Activated B cell treated with CpG ODN at 0.5 μM for 24 hours (primary cell): ENCODE data around the gene ATE1. TPM values are rescaled to one million over a fixed set of nuclear protein-coding genes. Genes with fewer than 3 reads are reported as not detected.

ENCODE experiments used
- ATAC-seq: fragments of 200-7000 bp; cut with Tn5 transposase; one replicate; pipeline ENCODE4 v1.10.0; 2021; ENCODE audit warnings: low read depth, mild to moderate bottlenecking, moderate library complexity
- CTCF ChIA-PET: fragments of 350-600 bp; sonication (Branson Sonifier 250); formaldehyde crosslinking; loops from one replicate; lab custom pipeline; 2021; ENCODE audit warnings: antibody characterized with exemption; lab: Charles Lee
- POLR2A ChIA-PET: fragments of 350-600 bp; sonication (Branson Sonifier 250); formaldehyde crosslinking; loops from one replicate; lab custom pipeline; 2021; ENCODE audit warnings: antibody characterized with exemption; lab: Charles Lee
- DNase-seq: peaks from one replicate; pipeline ENCODE4 v3.0.0; 2022
- H3K27ac Mint-ChIP-seq: one replicate; pipeline ENCODE4 v1.8.0; 2020; ENCODE audit warnings: mixed read lengths
- H3K27me3 Mint-ChIP-seq: one replicate; pipeline ENCODE4 v1.8.0; 2021; ENCODE audit warnings: mixed read lengths
- H3K36me3 Mint-ChIP-seq: one replicate; pipeline ENCODE4 v1.8.0; 2021; ENCODE audit warnings: low read depth, mixed read lengths
- H3K4me1 Mint-ChIP-seq: one replicate; pipeline ENCODE4 v1.8.0; 2021; ENCODE audit warnings: mixed read lengths
- H3K4me3 Mint-ChIP-seq: one replicate; pipeline ENCODE4 v1.8.0; 2020; ENCODE audit warnings: mild to moderate bottlenecking, mixed read lengths
- H3K9me3 Mint-ChIP-seq: one replicate; pipeline ENCODE4 v1.8.0; 2020; ENCODE audit warnings: mixed read lengths
- CTCF ChIP-seq: fragments of 200-600 bp; IDR thresholded peaks from one replicate; pipeline ENCODE4 v1.8.0; 2022; ENCODE audit warnings: antibody characterized with exemption, mild to moderate bottlenecking
- intact Hi-C: fragments of 100-400 bp; cut with micrococcal nuclease; formaldehyde crosslinking; loops from one replicate; pipeline ENCODE4 v1.15.1; 2024
- total RNA-seq: library from RNA; stranded (reverse); gene quantifications from 2 replicates; pipeline ENCODE4 v1.2.3, GENCODE V29; 2022

The ATE1 gene
- total RNA-seq, 1 donor from 2014 or later: 31.0 TPM

DNA sequence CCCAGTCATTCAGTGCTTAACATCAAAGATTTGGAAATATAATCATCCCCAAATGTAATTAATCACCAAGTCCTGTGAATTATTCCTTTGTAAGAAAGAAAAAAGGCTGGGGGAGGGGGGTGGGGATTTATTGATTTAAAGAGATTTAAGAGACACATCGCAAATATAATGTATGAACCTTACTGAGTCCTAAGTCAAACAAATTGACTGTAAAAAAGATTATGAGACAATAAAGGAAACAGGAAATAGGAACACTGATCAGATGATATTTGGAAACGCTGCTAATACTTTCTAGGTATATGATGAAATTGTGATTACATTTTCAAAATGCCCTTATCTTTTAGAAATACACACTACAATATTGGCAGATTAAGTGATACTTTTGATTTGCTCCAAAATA is 92.5 kb downstream of the ATE1 start:
- Mint-ChIP-seq H3K9me3 (no peaks in the 10 kb centered on the region), H3K4me1 (peaks cover 9% of the 10 kb centered on the region), H3K36me3 (peaks cover 59% of the 10 kb centered on the region), H3K27ac (no peak overlapping the region), H3K27me3 (no peaks in the 10 kb centered on the region), H3K4me3 (no peak overlapping the region)
- TF ChIP-seq CTCF: no peak
- no peak for ATAC-seq
- no peak for DNase-seq
- ChIA-PET CTCF (no interaction called here), POLR2A (no interaction called here)
- intact Hi-C loops: no loop called here

DNA sequence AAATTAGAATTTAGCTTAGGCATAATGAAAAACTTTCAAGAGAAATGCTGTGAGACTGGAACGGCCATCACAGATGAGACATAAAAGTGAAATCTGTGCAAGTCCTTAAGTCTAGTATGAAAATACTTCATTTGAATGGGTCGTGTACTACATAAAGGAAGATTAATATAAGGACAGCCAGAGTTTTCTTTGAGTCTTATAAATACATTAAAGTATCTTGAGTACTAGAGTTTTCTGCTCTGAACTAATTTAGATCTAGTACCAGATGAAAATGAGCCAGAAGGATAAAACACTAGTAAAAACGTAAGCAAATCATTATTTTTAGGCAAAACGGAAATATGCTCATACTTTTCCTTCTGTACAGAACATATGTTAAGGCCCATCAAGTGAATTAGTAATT is 93.1 kb downstream of the ATE1 start:
- no peak overlapping the region for H3K4me3 Mint-ChIP-seq
- ChIA-PET POLR2A (no interaction called here), CTCF (no interaction called here)
- ATAC-seq (no peak), DNase-seq (no peak)
- H3K9me3 Mint-ChIP-seq: no peaks in the 10 kb centered on the region
- peaks cover 59% of the 10 kb centered on the region for H3K36me3 Mint-ChIP-seq
- peaks cover 9% of the 10 kb centered on the region for H3K4me1 Mint-ChIP-seq
- H3K27me3 Mint-ChIP-seq: no peaks in the 10 kb centered on the region
- intact Hi-C loops: no loop called here
- no peak overlapping the region for H3K27ac Mint-ChIP-seq
- no peak for TF ChIP-seq CTCF

GRCh38 chr10:121833387-121833786 is 94.4 kb downstream of the ATE1 start:
- H3K4me1 Mint-ChIP-seq: peaks cover 9% of the 10 kb centered on the region
- peaks cover 59% of the 10 kb centered on the region for H3K36me3 Mint-ChIP-seq
- CTCF ChIA-PET: no interaction called here
- TF ChIP-seq CTCF: no peak
- no peak overlapping the region for H3K27ac Mint-ChIP-seq
- intact Hi-C loops: no loop called here
- H3K9me3 Mint-ChIP-seq: no peaks in the 10 kb centered on the region
- no peak overlapping the region for H3K4me3 Mint-ChIP-seq
- DNase-seq (no peak), ATAC-seq (no peak)
- POLR2A ChIA-PET: no interaction called here
- no peaks in the 10 kb centered on the region for H3K27me3 Mint-ChIP-seq

GRCh38 chr10:121832647-121833046 is 95.2 kb downstream of the ATE1 start:
- no peak for TF ChIP-seq CTCF
- H3K9me3 Mint-ChIP-seq: no peaks in the 10 kb centered on the region
- peaks cover 59% of the 10 kb centered on the region for H3K36me3 Mint-ChIP-seq
- ATAC-seq (no peak), DNase-seq (no peak)
- CTCF ChIA-PET: no interaction called here
- H3K4me1 Mint-ChIP-seq: peaks cover 9% of the 10 kb centered on the region
- H3K4me3 Mint-ChIP-seq: no peak overlapping the region
- H3K27ac Mint-ChIP-seq: no peak overlapping the region
- H3K27me3 Mint-ChIP-seq: no peaks in the 10 kb centered on the region
- POLR2A ChIA-PET: no interaction called here
- intact Hi-C loops: no loop called here

- H3K9me3 Mint-ChIP-seq: no peaks in the 10 kb centered on the region
These were observed 96.1 kb downstream of the ATE1 start for GRCh38 chr10:121831777-121832176.

More at GRCh38 chr10:121831777-121832176, 96.1 kb downstream of the ATE1 start:
- TF ChIP-seq CTCF: no peak
- no peak for DNase-seq
- Mint-ChIP-seq H3K4me3 (no peak overlapping the region), H3K36me3 (peaks cover 61% of the 10 kb centered on the region), H3K4me1 (peaks cover 9% of the 10 kb centered on the region), H3K27ac (no peak overlapping the region), H3K27me3 (no peaks in the 10 kb centered on the region)
- ATAC-seq: no peak
- ChIA-PET POLR2A (no interaction called here), CTCF (no interaction called here)
- intact Hi-C loops: no loop called here
